ENCODE data around the gene CD4. TPM values are rescaled to one million over a fixed set of nuclear protein-coding genes. Genes with fewer than 3 reads are reported as not detected.

Gene CD4
- total RNA-seq, 1 donor from 2014 or later, result 7.4 TPM

GRCh38 chr12:6748761-6749160 is 40.6 kb upstream of the CD4 start:
- DNase-seq, result no peak
- H3K9me3 ChIP-seq (replicated peaks), result no peaks in the 10 kb centered on the region
- H3K36me3 ChIP-seq, result peaks cover 54% of the 10 kb centered on the region
- H3K27me3 ChIP-seq (ENCODE audit: low read depth), result no peaks in the 10 kb centered on the region
- TF ChIP-seq CTCF (IDR thresholded peaks at IDR 0.05; ENCODE audit: borderline replicate concordance), result no peak
- H3K4me3 ChIP-seq, result no peak overlapping the region
- intact Hi-C loops (cut with micrococcal nuclease), result loop anchor here (5.0 kb wide), 1 partner anchor 79 kb away; the partner anchor contains the start of gene P3H3
- H3K4me1 ChIP-seq, result peaks cover 32% of the 10 kb centered on the region
- H3K27ac ChIP-seq (replicated peaks), result no peak overlapping the region

- no peaks in the 10 kb centered on the region for H3K27me3 ChIP-seq (ENCODE audit: low read depth)
- TF ChIP-seq CTCF (IDR thresholded peaks at IDR 0.05; ENCODE audit: borderline replicate concordance), result no peak
- H3K27ac ChIP-seq (replicated peaks), result no peak overlapping the region
- no peak overlapping the region for H3K4me3 ChIP-seq
- intact Hi-C loops (cut with micrococcal nuclease), result no loop called here
- DNase-seq, result no peak
- H3K4me1 ChIP-seq, result peaks cover 30% of the 10 kb centered on the region
- H3K36me3 ChIP-seq, result peaks cover 54% of the 10 kb centered on the region
- no peaks in the 10 kb centered on the region for H3K9me3 ChIP-seq (replicated peaks)
Measured at GRCh38 chr12:6750506-6750905, 38.8 kb upstream of the CD4 start.

GRCh38 chr12:6751767-6752166 is 37.6 kb upstream of the CD4 start:
- Histone ChIP-seq H3K36me3 (peaks cover 50% of the 10 kb centered on the region), H3K27me3 (ENCODE audit: low read depth) (no peaks in the 10 kb centered on the region), H3K9me3 (replicated peaks) (no peaks in the 10 kb centered on the region), H3K27ac (replicated peaks) (peak overlapping the region; percentile 100), H3K4me1 (peaks cover 24% of the 10 kb centered on the region), H3K4me3 (peak overlapping the region; percentile 99)
- intact Hi-C loops (cut with micrococcal nuclease), result no loop called here
- no peak for DNase-seq
- no peak for TF ChIP-seq CTCF (IDR thresholded peaks at IDR 0.05; ENCODE audit: borderline replicate concordance)

GRCh38 chr12:6752167-6752920 is 37.0 kb upstream of the CD4 start:
- Histone ChIP-seq H3K36me3 (peaks cover 44% of the 10 kb centered on the region), H3K9me3 (replicated peaks) (no peaks in the 10 kb centered on the region), H3K4me1 (peaks cover 30% of the 10 kb centered on the region), H3K27ac (replicated peaks) (peak overlapping the region; percentile 100), H3K27me3 (ENCODE audit: low read depth) (no peaks in the 10 kb centered on the region), H3K4me3 (peak overlapping the region; percentile 99)
- no peak for TF ChIP-seq CTCF (IDR thresholded peaks at IDR 0.05; ENCODE audit: borderline replicate concordance)
- intact Hi-C loops (cut with micrococcal nuclease), result no loop called here
- DNase-seq, result peak; percentile 55

- Histone ChIP-seq H3K9me3 (replicated peaks) (no peaks in the 10 kb centered on the region), H3K27me3 (ENCODE audit: low read depth) (no peaks in the 10 kb centered on the region), H3K36me3 (peaks cover 36% of the 10 kb centered on the region), H3K27ac (replicated peaks) (peak within 1 kb of the TSS; percentile 100), H3K4me1 (peaks cover 32% of the 10 kb centered on the region), H3K4me3 (peak within 1 kb of the TSS; percentile 99)
- peak; percentile 98 for DNase-seq
- TF ChIP-seq CTCF (IDR thresholded peaks at IDR 0.05; ENCODE audit: borderline replicate concordance), result no peak
- intact Hi-C loops (cut with micrococcal nuclease), result no loop called here
Measured at GRCh38 chr12:6752921-6753771, 36.2 kb upstream of the CD4 start, which contains the start of gene MLF2. Gene MLF2, minus strand, starts transcription at chr12:6753141. Its CDS starts 807 bp downstream, at chr12:6752334.
